ENCODE measurements around the gene PANK3. TPM values are rescaled to one million over a fixed set of nuclear protein-coding genes. Genes with fewer than 3 reads are reported as not detected.

PANK3 gene
- polyA plus RNA-seq, 4 donors, result 16.3 to 55.3 (median 25.2) TPM

Other genes with a start within 250 kb of the PANK3 start
- gene RARS1, start 92.9 kb downstream of the PANK3 start, polyA plus RNA-seq, result 100 to 1,000 TPM in 1 of 4 donors, 10 to 100 TPM in 3; 54.8 to 123 (median 68.8) TPM
- 1 to 10 TPM in 3 of 4 donors, under 1 TPM in 1; 0.45 to 1.9 (median 1.5) TPM for gene FBLL1, start 50.1 kb downstream of the PANK3 start, polyA plus RNA-seq

All from small intestine (tissue), 4 donors.